ENCODE data around the gene AOPEP.

Gene AOPEP, protein sequence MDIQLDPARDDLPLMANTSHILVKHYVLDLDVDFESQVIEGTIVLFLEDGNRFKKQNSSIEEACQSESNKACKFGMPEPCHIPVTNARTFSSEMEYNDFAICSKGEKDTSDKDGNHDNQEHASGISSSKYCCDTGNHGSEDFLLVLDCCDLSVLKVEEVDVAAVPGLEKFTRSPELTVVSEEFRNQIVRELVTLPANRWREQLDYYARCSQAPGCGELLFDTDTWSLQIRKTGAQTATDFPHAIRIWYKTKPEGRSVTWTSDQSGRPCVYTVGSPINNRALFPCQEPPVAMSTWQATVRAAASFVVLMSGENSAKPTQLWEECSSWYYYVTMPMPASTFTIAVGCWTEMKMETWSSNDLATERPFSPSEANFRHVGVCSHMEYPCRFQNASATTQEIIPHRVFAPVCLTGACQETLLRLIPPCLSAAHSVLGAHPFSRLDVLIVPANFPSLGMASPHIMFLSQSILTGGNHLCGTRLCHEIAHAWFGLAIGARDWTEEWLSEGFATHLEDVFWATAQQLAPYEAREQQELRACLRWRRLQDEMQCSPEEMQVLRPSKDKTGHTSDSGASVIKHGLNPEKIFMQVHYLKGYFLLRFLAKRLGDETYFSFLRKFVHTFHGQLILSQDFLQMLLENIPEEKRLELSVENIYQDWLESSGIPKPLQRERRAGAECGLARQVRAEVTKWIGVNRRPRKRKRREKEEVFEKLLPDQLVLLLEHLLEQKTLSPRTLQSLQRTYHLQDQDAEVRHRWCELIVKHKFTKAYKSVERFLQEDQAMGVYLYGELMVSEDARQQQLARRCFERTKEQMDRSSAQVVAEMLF

GRCh38 chr9:94726495-94727191, at the start of gene AOPEP:
AOPEP (plus strand) TSS chr9:94726699; CDS start chr9:94759784, 33,085 bp downstream.
- intact Hi-C loops (cut with DNase I) = no loop called here

DNA sequence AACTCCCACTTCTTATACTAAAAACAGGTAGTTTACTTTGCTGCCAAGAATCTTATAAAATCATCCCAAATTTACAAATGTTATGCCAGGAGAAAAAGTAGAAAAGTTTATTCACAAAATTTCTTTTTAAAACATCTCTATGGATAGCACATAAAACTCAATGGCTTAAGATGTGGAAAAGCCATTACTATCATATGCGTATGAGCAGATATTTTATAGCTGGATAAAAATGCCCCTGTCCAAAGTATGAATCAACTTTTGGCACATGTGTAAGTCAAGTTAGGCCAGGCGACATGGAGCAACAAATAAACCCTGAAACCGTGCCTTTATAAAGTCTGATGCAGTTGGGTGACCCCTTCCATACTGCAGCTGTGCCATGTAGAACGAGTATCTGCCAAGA, 48.6 kb upstream of the AOPEP start:
- no peak for DNase-seq
- intact Hi-C loops (cut with DNase I) = no loop called here

More at GRCh38 chr9:94726495-94727191, at the start of gene AOPEP:
- peak; percentile 93 to 100 (median 96) for DNase-seq

DNA sequence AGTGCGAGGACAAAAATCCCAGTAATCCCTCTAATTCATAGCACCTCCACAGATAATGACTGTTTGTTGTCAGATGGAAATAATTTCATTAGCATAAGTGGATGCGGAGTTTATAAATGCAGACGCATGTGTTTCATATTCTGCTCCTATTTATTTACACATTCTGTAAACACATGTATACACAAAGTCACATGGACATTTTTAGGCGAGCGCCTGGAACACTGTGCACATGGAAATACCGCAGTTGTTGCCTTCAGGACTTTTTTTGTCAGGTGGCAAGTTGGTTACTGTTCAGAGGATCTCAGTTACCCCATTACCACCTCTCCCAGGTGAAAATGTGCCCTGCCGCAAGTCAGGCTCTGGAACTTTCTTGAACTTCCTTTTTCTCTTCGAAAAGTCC, 46.9 kb upstream of the AOPEP start:
- intact Hi-C loops (cut with DNase I) = no loop called here

DNA sequence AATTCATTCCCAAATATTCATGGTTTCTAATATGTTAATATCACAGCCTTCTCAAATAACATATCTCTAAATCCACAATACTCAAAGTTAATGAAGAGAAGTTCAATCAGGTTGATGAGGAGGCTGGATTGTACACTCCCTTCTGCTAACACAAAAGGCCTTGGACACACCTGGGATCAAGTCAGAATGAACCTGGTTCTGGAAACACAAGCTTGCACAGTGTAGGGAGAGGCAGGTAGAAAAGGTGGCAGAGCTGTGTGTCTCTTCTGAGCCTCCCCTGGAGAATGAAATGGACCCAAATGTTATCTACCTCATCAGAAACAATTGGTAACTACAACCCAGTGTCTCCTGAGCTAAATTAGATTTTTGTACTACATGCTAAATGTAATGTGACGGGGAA, 46.5 kb upstream of the AOPEP start:
- intact Hi-C loops (cut with DNase I) = loop anchor here (2.0 to 10.0 kb wide), 3 partner anchors 105 to 451 kb away; no protein-coding TSS in a partner anchor
- DNase-seq = no peak

More for the DNA sequence above, 46.9 kb upstream of the AOPEP start:
- no peak for DNase-seq

DNA sequence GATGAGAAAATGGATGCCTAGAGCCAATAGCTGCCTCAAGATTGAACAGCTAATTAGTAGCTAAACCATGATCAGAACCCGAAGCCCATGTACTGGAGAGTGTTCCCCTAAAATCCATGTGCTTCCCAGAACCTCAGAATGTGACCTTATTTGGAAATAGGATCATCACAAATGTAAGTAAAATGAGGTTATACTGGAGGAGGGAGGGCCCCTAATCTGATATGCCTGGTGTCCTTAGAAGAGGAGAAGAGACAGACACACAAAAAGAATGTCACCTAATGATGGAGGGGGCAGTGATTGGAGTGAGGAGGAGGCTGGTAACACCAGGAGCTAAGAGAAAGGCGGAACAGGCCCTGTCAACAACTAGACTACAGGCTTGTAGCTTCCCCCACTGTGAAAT, 45.9 kb upstream of the AOPEP start:
- no peak for DNase-seq
- intact Hi-C loops (cut with DNase I) = loop anchor here (2.0 to 10.0 kb wide), 3 partner anchors 104 to 450 kb away; no protein-coding TSS in a partner anchor

GRCh38 chr9:94681508-94681907, 45.0 kb upstream of the AOPEP start:
- DNase-seq = peak; percentile 36 to 96 (median 80)
- intact Hi-C loops (cut with DNase I) = loop anchor here (2.0 to 10.0 kb wide), 3 partner anchors 103 to 449 kb away; no protein-coding TSS in a partner anchor

- no peak for DNase-seq
- intact Hi-C loops (cut with DNase I) = loop anchor here (10.0 kb wide), 2 partner anchors 99 to 279 kb away; no protein-coding TSS in a partner anchor
Measured at GRCh38 chr9:94685359-94685758, 41.1 kb upstream of the AOPEP start.

- intact Hi-C loops (cut with DNase I) = loop anchor here (10.0 kb wide), 2 partner anchors 97 to 277 kb away; no protein-coding TSS in a partner anchor
- DNase-seq = no peak
Measured at GRCh38 chr9:94687451-94687850, 39.0 kb upstream of the AOPEP start.

- DNase-seq = no peak
- intact Hi-C loops (cut with DNase I) = no loop called here
Measured at GRCh38 chr9:94690344-94690743, 36.2 kb upstream of the AOPEP start.

DNA sequence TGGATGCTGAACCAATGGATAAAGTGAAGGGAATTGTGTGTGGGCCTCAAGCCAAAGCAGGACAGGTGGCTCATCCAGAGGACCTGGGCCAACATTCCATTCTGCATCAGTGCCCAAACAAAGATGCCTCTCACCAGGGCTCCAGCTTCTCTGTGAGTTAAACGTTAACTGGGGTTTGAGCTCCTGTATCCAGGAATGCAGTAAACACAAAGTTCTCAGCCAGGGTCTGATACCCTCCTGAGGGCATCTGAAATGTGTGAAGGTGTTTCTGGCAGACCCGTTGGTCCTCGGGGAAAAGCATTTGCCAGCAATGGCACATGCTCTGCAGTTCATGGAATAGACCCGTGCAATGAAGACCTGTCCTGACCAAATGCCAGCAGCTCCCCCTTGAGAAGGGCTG, 33.9 kb upstream of the AOPEP start:
- intact Hi-C loops (cut with DNase I) = no loop called here

DNA sequence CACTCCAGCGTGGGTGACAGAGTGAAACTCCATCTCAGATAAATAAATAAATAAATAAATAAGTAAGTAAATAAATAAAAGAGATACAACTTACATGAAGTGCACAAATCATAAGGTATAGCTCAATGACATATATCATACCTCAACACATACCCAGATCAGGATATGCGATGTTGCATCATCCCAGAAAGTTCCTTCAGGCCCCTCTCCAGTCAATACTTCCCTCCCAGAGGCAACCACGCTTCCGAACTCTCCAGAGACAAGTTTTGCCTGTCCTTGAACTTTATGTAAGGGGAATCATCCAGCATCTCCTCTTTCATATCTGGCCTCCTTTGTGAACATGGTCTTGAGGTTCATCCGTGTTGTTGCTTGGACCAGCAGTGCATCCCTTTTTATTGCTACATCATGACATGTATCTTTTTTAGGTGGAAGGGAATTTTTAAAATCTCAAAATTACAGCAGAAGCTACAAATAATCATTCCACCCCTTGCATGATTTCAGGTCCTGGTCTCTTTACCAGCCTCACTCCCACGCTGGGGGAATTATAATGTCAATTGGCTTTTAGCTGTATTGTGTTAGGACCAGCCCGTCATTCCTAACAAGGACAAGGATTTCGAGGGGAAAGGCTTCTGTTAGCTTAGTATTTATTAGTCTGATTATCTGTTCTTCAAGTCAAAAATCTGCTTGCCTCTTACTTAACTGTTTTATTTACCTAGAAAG, 32.9 kb upstream of the AOPEP start:
- intact Hi-C loops (cut with DNase I) = no loop called here
- no peak for DNase-seq

More for the DNA sequence above, 33.9 kb upstream of the AOPEP start:
- no peak for DNase-seq

DNA sequence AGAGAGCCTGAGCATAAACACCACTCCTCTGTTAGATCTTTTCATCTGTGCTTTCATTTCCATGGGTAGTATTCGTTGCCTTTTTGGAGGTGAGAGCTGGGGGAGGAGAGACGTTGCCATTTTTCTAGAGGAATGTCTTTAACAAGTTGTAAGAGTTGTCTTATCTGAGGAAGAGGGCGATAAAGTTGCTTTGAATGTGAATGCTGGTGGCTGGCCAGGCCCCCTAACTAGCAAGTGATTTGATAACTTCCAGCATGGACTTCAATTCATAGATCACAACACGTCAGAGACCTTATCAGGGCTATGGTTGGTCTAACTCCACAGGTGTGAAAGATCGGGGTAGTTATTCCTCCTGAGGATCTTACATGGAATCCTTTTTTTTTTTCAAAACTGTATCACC, 30.0 kb upstream of the AOPEP start:
- DNase-seq = no peak
- intact Hi-C loops (cut with DNase I) = no loop called here

DNA sequence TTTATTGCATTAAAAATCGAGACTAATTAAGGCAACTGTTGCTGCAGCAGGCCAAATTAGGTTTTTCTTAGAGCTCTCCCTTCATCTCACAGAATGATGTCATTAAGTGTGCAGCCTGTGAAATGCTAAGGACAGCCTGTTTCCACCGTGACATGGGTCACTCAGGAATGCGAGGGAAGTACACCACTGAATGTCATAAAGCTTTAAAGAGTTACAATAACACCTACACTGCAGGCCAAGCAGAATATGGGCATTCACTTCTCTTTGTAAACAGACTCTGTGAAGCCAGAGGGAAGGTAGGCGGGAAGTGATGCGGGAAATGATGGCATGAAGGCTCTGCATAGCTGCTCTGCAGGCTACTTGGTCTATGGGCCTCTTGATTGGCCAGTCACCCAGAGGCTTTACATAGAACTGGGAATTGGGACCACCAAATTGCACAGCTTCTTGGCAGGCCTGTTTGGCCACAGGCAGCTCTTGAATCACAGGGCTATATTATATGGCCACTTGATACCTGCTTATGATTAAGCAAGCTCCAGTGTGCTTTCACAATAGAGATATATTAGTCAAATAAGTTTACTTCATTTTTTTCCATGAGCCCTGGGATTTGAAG, 28.4 kb upstream of the AOPEP start:
- DNase-seq = peak in 2 of 10 donors; percentile 4 to 14
- intact Hi-C loops (cut with DNase I) = no loop called here

GRCh38 chr9:94699715-94700373, 26.7 kb upstream of the AOPEP start:
- no peak for DNase-seq
- intact Hi-C loops (cut with DNase I) = no loop called here

- intact Hi-C loops (cut with DNase I) = no loop called here
- no peak for DNase-seq
Measured at GRCh38 chr9:94700445-94700844, 26.1 kb upstream of the AOPEP start.

DNA sequence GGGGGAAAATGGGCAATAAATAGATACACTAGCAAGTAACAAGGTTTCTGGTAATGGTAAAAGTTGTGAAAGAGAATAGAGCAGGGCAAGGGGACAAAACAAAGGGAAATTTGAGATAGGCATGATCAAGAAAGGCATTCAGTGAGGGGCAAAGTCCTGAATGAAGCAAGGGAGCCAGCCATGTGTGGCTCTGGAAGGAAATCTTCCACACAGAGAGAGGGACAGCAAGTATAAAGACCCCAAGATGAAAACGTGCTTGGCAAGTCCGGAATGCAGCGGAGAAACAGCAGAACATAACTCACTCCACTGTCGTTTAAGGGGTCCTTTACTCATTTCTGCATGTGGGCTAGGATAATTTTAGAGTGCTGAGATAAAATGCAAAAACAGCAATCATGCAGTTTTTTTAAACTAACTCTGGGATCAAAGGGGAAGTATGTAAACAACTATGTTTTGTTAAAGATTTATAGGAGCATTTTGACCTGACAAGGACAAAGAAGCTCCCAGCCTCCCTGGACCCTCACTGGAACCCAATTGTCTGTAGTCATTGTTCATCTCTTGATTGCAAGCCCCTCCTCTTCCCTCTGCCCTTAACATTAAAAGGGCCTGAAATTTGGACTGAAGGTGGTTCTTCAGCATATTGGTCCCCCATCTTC, 22.9 kb upstream of the AOPEP start:
- no peak for DNase-seq
- intact Hi-C loops (cut with DNase I) = no loop called here

DNA sequence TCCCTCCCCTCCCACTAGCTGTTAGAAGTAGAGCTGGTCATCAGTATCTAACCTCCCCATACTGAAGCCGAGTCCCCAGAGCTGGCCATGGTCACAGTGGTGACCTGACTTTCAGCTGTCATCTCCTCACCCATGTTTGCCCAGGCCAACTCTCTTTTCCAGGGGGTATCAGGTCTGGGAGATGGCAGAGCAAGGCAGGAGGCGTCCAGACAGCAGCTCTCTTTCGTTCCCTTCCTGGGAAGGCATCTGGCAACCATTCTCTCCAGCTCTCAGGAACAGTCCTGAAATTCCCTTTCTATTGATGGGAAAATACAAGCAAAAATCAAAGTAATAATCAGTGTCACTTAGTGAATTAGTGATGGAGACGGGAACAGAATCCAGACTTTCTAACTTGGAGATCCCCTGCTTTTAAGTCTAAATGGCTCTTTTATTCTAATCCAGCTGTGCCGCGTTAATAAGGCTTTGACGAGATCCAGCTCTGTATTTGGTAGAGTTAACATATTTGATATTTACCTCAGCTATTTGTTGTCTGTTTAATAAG, 21.3 kb upstream of the AOPEP start:
- intact Hi-C loops (cut with DNase I) = no loop called here
- no peak for DNase-seq

DNA sequence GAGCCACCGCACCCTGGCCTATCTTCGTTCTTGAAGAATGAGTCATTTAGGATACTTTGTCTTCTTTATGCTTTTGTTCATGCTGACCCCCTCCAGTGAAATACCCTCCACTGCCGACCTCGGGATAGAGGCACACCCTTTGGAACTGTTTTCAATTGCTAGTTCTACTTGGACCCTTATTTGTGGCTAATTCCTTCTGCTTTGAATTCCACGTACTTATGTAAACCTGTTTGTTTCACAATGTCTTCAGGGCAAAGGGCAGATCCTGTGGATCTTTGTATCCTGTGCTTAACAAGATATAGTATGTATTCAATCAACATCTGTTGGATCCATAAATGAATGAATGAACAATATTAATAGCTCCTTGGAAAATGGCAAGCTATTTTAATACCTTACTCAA, 19.6 kb upstream of the AOPEP start:
- intact Hi-C loops (cut with DNase I) = no loop called here
- no peak for DNase-seq
